CD4-positive, alpha-beta T cell treated with Interleukin-12 subunit alpha and Interleukin-12 subunit beta, for 1 hour (primary cell): ENCODE measurements around the gene CNPPD1.
"Not testable (repeated sequence)": the region's sequence is repeated elsewhere in the genome, so short reads cannot be mapped to it uniquely, and the experiment has no call there.

Source experiments
- DNase-seq: peaks from one replicate; pipeline ENCODE4 v3.0.0-alpha.2; 2020

The CNPPD1 gene

DNA sequence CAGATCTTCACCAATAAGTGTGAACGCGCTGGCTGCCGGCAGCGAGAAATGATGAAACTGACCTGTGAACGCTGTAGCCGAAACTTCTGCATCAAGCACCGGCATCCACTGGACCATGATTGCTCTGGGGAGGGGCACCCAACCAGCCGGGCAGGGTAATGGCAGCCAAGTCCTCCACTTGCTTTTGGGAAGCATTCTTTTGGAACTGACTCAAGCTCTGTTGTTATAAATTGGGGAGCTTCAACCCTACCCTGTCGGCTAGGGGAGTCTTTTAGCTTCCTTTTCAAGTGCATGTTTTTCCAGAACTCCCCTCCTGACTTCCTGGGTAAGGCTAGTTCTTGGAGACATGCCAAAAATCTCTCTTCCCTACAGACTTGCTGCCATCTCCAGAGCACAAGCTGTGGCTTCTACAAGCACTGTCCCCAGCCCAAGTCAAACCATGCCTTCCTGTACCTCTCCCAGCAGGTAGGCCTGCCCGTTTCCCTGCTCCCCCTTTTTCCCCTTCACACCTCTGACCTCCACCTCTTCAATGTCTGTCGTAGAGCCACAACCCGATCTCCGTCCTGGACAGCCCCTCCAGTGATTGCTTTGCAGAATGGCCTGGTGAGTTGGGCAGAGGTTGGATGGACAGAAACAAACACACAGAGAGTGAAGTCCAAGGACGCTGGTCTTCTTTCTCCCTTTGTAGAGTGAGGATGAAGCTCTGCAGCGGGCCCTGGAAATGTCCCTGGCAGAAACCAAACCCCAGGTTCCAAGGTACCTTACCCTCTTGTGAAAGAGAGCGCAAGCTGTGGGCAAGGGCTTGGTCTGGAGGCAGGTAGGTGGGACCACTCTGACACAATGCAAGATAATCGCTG, 31.4 kb upstream of the CNPPD1 start:
- DNase-seq = no peak

DNA sequence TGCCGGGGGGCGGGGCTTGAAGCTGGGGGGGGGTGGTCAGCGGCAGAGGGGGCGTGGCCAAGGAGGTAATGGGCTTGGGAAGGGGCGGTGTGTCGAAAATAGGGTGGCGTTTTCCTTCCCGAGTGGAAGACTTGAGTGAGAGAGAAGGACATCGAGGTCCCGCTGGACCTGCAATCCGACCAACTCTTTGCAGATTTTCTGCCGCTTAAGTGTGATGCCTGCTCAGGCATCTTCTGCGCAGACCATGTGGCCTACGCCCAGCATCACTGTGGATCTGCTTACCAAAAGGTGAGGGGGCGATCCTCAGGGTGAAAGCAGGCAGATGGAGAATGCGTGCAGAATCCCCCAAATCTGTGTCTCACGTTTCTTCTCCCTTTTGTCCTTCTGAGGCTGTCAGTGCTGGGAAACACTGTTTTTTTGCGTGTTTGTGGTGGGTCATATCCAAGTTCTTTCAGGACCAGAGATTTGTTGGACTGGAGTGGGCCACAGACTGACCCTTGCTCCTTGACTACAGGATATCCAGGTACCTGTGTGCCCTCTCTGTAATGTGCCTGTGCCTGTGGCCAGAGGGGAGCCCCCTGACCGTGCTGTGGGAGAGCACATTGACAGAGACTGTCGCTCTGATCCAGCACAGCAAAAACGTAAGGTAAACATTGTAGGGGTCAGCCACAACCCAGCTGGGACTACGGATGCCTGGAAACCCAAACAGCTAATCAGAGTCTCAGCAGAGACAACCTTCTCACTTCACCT, 30.6 kb upstream of the CNPPD1 start:
- DNase-seq = no peak

DNA sequence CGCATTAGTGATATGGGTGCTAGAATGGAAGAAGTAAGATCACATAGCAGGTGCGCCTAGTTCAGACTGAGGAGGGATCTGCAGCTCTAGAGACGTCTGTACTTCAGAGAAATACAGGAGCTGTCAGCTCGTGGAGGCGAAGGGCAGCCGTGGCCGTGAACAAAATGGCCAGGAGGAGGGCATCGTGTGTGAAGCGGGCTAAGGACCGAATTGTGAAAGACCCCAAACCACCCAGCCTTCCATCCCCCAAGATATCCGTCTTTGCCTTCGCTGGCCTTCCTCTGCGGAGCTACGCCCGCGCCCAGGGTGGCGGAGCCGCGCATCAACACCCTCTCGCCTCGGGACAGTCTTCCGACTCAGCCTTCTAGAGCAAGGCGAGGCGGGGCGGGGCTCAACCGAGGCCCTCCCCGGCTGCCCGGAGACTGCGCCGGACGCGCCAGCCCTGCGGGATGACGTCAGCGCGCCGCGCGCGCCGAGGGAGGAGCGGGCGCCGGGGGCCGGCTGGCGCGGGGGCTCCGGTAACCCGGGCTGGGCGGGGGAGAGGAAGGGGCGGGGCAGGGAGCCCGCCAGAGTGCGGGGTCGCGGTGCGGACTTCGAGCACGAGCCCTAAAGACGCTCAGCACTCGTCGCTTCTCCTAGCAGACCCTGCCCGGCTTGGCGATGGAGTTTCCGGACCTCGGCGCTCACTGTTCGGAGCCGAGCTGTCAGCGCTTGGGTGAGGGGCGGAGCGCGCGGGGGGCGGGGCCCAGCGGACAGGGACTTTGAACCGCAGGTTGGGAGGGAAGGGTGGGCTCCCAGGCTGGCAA, 29.8 kb upstream of the CNPPD1 start, which contains the start of gene ZFAND2B:
ZFAND2B (plus strand) TSS at position 455 of the 806 bp plus-strand sequence; CDS start at position 661, 206 bp downstream.
- peak; percentile 96 for DNase-seq

DNA sequence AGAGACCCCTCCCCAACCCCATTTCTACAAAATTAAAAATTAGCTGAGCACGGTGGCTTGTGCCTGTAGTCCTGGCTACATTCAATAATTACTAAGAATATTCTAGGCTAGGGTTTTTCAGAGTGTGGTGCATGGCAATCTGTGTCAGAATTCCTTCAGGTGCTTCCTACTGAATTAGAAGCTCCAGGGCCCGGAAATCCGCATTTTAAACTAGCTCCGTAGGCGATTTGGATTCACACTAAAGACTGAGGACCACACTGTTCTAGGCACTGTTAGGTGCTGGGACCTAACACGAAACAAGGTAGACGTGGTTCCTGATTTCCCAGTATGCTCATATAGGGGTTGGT, 29.2 kb upstream of the CNPPD1 start:
- DNase-seq = no peak

DNA sequence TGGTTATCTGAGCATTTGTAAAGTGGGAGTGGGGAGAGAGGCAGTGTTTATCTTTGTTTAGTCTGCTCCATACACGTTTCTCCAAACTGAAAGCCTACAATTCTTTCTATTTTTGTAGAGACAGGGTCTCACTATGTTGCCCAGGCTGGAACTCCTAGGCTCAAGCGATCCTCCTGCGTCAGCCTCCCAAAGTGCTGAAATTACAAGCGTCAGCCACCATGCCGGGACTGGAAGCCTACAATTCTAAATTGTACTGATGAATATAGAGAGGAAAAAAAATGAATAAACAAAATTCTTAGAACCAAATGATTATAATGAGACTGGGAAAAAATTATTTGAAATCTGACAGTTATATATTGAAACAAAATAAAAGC, 28.4 kb upstream of the CNPPD1 start:
- no peak for DNase-seq

DNA sequence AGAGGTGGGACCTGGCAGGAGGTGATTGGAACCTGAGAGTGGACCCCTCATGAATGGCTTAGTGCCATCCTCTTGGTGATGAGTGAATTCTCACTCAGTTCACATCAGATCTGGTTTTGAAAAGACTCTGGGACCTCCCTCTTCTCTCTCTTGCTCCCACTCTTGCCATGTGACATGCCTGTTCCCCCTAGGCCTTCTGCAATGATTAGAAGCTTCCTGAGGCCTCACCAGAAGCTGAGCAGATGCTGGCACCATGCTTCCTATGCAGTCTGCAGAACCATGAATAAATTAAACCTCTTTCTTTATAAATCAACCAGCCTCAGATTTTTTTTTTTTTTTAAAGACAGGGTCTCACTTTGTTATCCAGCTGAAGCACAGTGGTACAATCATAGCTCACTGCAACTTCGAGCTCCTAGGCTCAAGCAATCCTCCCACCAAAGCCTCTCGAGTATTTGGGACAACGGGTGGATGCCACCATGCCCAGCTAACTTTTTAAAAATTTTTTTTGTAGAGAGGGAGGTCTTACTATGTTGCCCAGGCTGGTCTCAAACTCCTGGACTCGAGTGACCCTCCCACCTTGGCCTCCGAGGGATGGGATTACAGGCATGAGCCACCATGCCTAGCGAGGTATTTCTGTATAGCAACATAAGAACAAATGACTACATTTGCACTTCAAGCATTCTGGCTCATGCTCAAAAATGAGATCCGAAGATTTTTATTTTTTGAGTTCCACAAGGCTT, 27.9 kb upstream of the CNPPD1 start:
- DNase-seq = no peak

DNA sequence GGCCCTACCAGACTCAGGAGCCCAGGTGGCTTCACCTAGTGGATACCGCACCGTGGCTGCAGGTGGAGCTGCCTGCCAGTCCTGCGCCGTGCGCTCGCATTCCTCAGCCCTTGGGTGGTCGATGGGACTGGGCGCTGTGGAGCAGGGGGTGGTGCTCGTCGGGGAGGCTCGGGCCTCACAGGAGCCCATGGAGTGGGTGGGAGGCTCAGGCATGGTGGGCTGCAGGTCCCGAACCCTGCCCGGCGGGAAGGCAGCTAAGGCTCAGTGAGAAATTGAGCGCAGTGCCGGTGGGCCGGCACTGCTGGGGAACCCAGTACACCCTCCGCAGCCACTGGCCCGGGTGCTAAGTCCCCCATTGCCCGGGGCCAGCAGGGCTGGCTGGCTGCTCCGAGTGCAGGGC, 24.6 kb upstream of the CNPPD1 start:
- not testable (repeated sequence) for DNase-seq

DNA sequence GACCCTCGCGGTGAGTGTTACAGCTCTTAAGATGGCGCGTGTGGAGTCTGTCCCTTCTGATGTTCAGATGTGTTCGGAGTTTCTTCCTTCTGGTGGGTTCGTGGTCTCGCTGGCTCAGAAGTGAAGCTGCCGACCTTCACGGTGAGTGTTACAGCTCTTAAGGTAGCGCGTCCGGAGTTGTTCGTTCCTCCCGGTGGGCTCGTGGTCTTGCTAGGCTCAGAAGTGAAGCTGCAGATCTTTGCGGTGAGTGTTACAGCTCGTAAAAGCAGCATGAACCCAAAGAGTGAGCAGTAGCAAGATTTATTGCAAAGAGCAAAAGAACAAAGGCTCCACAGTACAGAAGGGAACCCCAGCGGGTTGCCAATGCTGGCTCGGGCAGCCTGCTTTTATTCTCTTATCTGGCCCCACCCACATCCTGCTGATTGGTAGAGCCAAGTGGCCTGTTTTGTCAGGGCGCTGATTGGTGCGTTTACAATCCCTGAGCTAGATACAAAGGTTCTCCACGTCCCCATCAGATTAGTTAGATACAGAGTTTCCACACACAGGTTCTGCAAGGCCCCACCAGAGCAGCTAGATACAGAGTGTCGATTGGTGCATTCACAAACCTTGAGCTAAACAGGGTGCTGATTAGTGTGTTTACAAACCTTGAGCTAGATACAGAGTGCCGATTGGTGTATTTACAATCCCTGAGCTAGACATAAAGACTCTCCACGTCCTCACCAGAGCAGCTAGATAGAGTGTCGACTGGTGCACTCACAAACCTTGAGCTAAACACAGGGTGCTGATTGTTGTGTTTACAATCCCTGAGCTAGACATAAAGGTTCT, 24.0 kb upstream of the CNPPD1 start:
- peak; percentile 60 for DNase-seq

DNA sequence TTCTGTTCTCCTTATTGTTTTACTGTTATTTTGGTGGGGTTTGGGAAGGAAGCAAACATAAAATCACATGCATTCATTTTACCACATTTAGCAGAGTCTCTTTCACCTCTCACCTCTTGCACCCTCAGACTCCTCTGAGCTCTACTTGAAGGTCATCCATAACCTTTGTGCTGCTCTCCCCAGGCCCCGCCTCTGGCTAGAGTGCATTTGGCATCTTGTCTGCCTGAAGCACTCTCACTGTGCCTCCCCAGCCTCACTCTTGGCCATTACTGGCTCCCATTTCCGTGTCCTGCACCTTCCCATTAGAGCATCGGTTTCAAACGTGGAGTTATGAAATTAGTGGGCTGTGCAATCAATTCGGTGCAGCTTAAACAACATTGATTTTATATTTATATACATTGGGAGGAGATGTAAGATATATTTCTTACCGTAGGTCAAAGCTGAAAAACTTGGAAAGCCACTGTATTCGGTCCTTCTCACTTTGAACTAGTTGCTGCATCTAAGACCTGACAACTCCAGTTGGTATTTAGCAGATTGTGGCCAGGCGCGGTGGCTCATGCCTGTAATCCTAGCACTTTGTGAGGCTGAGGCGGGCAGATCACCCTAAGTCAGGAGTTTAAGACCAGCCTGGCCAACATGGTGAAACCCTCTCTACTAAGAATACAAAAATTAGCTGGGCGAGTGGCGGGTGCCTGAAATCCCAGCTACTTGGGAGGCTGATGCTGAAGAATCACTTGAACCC, 22.9 kb upstream of the CNPPD1 start:
- DNase-seq = no peak

DNA sequence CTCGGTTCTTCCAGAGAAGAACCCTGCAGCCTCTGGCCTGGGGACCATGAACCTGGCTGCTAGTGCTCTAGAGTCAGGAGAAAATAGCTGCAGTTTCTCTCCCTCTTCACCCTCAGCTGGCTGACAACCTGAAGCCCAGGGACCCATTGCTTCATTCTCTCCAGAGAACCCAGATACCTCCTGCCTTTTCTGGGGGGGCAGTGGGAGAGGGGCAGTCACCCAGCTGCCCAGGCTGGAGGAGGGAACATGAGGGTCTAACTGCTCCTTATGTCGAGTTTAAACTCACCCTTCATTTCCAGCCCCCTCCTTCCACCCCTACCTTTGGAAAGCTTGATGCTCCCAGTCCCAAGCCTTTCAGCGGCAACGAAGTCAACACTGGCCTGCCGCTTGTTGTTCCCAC, 22.2 kb upstream of the CNPPD1 start:
- DNase-seq = no peak

DNA sequence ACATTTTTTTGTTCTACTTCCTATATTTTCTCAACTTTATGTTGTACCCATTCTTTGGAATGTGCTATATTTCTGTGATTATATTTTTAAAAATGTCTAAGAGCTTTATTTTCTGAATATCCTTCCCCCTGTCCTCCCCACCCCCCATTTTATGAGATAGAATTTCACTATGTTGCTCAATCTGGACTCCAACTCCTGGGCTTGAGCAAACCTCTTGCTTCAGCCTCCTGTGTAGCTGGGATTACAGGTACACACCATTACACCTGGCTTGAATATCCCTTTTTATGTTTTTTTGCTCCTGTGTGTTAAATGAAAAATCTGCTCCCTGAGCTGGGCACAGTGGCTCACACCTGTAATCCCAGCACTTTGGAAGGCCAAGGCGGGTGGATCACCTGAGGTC, 20.7 kb upstream of the CNPPD1 start:
- no peak for DNase-seq

DNA sequence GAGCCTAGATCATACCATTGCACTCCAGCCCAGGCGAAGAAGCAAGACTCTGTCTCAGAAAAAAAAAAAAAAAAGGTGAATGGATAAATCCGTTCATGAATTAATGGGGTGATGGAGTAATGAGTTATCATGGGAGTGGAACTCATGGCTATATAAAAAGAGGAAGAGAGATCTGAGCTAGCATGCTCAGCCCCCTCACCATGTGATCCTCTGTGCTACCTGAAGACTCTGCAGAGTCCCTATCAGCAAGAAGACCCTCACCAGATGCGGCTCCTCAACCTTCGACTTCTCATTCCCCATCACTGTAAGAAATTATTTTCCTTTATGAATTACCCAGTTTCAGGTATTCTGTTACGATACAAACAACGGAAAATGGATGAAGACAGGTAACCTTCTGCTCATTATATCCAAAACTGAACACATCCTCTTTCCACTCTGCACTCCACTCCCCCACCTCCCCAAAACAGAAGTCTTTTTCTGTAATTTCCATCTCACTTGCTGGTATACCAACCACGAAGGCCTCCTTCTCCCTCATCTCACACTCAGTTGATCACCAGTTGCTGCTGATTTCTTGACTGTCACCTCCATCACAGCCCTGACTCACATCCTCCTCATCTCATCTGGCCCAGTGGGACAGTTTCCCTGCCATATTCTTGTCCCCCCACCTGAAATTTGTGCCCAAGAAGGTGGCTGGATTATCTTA, 10.2 kb upstream of the CNPPD1 start:
- no peak for DNase-seq

DNA sequence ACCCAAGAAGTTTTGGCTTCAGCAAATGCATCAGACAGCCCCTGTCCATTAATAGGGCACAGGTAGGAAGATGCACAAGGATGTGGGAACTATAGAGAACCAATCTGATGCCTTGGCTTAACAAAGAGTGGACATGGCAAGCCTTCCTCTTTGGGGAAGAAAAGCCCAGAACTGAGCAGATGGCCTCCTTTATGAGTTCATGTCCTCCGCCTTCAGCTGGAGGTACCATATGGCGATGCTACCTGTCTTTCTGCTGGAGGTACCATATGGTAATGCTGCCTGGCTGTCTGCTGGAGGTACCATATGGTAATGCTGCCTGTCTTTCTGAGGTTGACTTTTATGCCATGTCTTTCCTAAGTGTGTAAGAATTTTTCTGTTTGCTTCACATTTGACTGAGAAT, 7.4 kb upstream of the CNPPD1 start:
- no peak for DNase-seq

DNA sequence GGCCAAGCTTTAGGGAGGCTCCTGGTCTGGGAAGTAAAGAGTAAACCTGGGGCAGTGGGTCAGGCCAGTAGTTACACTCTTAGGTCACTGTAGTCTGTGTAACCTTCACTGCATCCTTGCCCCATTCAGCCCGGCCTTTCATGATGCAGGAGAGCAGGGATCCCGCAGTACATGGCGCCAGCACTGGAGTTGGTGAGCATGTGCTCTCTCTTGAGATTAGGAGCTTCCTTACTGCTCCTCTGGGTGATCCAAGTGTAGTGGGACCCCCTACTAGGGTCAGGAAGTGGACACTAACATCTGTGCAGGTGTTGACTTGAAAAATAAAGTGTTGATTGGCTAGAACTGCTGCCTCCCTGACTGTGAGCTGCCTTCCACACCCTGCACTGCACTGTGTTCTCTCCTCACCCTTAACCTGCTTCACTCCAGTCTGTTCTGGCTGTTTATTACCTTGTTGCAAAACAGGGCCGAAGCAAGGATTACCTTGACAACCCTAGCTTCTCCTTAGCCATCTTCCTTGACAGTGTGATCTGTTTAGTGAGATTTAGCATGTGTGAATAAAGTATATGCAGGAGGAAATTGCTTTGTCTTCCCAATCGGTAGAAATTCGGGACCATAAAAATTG, 6.5 kb upstream of the CNPPD1 start:
- DNase-seq = no peak

DNA sequence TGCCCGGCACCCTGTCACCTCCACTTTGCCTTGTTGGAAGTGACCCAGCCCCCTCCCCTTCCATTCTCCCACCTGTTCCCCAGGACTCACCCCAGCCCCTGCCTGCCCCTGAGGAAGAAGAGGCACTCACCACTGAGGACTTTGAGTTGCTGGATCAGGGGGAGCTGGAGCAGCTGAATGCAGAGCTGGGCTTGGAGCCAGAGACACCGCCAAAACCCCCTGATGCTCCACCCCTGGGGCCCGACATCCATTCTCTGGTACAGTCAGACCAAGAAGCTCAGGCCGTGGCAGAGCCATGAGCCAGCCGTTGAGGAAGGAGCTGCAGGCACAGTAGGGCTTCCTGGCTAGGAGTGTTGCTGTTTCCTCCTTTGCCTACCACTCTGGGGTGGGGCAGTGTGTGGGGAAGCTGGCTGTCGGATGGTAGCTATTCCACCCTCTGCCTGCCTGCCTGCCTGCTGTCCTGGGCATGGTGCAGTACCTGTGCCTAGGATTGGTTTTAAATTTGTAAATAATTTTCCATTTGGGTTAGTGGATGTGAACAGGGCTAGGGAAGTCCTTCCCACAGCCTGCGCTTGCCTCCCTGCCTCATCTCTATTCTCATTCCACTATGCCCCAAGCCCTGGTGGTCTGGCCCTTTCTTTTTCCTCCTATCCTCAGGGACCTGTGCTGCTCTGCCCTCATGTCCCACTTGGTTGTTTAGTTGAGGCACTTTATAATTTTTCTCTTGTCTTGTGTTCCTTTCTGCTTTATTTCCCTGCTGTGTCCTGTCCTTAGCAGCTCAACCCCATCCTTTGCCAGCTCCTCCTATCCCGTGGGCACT, 5.8 kb upstream of the CNPPD1 start:
- no peak for DNase-seq

DNA sequence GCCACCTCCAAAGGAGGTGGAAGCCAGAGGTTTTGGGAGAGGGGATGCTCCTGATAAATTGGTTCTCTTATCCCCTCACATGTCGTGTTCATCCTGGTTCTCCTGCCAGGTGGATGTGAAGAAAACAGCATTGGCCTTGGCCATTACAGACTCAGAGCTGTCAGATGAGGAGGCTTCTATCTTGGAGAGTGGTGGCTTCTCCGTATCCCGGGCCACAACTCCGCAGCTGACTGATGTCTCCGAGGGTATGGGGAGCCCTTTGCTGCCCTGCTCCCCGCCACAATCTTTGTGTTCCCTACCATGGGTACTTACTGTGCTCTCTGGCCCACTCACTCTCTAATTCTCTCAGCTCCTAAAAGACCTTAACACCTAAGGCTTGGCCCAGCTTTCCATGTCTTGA, 4.8 kb upstream of the CNPPD1 start:
- no peak for DNase-seq

DNA sequence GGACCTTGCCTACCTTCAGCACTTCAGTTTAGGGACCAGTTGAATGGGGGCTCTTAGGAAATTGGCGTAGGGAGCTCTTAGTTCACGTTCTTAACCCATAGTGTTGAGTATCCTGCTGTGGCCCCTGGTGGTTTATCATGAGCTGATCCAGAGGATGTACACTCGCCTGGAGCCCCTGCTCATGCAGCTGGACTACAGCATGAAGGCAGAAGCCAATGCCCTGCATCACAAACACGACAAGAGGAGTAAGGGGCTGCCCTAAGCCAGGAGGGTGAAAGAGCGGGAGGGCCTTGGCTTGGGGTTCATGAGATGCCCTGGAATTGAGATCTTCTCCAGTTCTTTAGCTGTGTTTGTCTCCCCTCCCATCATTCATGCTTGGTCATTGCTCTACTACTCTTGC, 4.2 kb upstream of the CNPPD1 start:
- DNase-seq = no peak

DNA sequence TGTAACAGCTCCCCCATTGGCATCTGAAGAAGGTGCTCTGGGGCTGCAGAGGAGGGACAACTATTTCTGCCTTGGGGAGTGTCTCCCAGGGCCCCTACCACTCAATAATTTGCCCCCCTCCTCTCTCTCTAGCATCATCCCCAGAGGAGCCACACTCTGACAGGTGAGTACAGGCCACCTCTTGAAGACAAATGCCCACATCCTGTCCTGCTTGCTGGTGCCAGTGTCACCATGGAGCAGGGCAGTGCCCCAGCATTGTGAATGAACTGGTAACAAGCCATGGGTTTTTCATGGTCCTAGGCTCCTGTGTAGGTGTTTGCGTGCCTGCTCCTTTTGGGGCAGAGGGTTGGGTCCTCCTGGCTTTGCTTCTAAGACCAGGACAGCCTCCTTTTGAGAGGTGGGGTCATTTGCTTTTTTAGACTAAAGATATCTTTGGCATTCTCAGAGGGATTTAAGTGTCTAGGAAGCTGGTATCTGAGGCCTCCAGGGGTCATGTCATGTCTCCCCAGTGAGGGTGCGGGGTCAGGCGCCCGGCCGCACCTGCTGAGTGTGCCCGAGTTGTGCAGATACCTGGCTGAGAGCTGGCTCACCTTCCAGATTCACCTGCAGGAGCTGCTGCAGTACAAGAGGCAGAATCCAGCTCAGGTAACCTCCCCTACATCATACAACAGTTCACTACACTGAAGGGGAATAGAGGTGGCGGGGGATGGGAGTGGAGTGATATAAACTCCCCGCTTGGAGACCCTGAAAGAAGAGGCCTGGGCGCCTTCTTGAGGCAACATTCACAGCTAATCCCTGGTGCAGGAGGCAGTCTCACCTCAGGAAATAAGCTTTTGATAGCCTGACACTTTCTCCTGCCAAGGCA, 3.1 kb upstream of the CNPPD1 start:
- no peak for DNase-seq
